Stimulated activated CD4-positive, alpha-beta T cell treated with anti-CD3 and anti-CD28 coated beads, Interleukin-12 subunit alpha, Interleukin-12 subunit beta, amount 100 ng/mL, for 48 hours (primary cell): ENCODE measurements around the gene FGF1.
A peak's percentile ranks its signal among the peaks of the same experiment; 100 is the strongest.
"Not testable (repeated sequence)": the region's sequence is repeated elsewhere in the genome, so short reads cannot be mapped to it uniquely, and the experiment has no call there.

Experiments used
- DNase-seq, 3 donors: peaks; one replicate each; pipeline ENCODE4 v3.0.0-alpha.2; 2020; ENCODE audit warnings: low read depth in 2 of 3, low spot score in 1 of 3

The FGF1 gene

GRCh38 chr5:142671266-142671665, 14.6 kb downstream of the FGF1 start:
- DNase-seq, result no peak

GRCh38 chr5:142670804-142671203, 15.1 kb downstream of the FGF1 start:
- no peak for DNase-seq

DNA sequence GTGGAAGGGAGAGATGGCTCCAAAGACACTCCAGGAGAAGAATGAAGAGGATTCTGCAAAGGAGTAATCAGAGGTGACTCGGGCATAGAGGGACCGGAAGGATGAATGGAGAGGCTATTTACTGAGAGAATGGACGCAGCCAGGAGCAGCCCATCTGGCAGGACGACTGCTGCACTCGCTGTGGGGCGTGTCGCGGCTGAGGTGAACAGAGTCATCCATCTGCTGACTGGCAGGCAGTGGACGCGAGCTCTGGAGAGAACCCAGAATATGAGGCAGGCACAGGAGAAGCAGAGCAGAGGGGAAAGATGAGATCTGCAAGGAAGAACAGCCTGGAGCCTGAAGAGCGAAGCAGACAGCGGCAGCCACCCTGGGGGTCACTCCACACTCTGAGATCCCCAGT, 16.4 kb downstream of the FGF1 start:
- DNase-seq, result no peak

DNA sequence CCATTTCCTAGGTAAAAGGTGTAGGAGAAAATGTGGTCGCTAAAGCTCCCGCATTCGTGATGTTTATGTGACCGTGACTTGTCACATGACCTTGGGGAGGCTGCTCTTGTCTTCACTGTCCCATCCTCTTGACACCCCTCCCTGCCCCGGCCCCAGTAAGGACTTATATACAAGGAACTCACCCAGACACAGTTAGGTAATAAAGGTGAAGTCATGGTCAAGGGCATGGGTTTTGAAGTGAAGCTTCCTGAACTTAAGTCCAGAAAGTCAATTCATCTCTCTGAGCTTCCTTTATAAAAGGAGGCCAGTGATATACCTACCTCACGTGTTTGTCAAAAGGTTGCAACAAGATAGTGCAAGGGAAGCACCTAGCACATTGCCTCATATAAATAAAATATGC, 17.6 kb downstream of the FGF1 start:
- no peak for DNase-seq

- no peak for DNase-seq
These were observed 18.1 kb downstream of the FGF1 start for GRCh38 chr5:142667831-142668230.

DNA sequence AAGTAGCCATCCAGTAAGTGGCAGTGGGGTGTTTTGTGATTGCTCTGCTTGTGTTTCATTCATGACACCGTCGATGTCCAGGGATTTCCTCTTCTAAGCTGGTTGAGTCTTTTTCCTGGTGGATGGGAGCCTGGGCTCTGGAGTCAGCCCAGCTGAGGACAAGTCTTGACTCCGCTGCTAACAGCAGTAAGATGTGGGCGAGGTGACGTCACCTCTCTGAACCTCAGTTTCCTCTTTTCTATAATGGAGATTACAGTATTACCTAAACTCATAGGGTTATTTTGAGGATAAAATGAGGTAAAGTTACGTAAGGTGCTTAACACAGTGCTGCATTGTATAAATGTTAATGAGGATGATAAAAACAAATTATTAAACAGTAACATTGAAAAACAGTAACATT, 21.3 kb downstream of the FGF1 start:
- DNase-seq, result no peak

DNA sequence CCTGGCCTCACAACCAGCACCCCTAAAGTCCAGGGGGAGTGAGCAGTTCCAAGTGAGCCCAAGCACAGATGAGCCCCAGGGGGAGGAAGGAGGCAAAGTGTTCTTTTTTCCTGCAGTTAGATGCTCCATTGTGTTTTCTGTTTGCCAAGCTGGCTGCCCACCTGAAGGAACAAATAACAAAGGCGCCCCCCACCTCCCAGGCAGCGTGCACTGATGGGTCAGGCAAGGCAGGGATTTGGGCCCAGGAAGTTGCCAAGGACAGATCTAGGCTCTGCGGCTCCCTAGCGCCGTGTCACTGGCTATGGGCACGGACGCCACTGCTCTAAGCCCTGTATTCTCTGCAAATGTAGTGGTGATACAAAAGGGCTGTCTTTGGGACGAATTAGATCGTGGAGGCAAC, 21.8 kb downstream of the FGF1 start:
- no peak for DNase-seq

DNA sequence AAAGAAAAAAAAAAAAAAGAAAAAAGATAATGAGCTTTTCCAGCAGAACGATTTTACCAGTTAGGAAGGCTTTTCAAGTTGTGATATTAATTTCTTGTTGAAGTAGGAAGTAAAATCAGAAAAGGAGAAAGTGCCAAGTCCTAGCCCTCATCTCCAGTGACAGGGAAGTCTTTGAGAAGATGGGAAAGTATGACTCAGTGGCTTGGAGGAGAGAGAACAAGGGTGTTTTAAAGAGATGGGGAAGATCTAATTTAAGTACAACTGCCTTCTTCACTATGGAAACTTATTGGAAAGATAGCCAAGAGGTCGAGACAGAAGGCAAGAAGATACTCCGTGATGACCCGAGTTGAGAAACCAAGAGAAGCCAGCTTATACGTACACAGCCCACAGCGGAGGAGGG, 22.6 kb downstream of the FGF1 start:
- DNase-seq, result no peak

- DNase-seq, result no peak
These were observed 23.9 kb downstream of the FGF1 start for GRCh38 chr5:142661957-142662356.

- DNase-seq, result no peak
These were observed 24.7 kb downstream of the FGF1 start for GRCh38 chr5:142661143-142661542.

- DNase-seq, result no peak
These were observed 25.2 kb downstream of the FGF1 start for GRCh38 chr5:142660731-142661130.

DNA sequence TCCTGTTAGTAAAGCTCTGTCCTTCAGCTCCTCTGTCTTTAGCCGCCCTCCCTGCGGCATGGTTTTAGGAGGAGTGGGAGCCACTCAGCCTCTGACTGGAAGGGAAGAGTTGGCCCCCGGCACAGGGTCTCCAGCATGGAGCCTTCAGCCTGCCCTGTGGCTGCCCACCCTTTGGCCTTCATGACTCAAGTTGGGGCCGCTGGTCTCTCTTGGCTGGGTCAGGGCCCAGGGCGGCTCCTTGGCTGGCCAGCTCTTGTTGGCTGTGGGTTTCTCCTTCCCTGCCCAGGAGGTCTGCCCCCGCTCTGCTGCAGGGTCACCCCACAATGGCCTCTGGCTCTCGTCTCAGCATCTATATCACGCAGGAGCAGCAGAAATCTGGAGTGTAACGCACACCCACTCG, 25.7 kb downstream of the FGF1 start:
- DNase-seq, result no peak

DNA sequence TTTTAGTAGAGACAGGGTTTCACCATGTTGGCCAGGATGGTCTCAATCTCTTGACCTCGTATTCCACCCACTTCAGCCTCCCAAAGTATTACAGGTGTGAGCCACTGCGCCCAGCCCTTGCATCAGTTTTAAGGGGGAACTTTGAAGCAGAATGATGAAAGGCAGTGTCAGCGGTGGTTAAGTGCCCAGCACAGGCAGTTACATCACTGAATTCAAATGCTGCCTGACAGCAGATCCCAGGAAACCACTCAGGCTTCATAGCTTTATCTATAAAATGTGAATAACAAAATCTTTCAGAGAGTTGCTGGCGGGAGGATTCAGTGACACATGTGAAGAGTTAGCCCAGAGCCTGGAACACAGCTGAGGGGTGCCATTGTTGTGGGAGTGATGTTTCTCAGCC, 26.5 kb downstream of the FGF1 start:
- no peak for DNase-seq

DNA sequence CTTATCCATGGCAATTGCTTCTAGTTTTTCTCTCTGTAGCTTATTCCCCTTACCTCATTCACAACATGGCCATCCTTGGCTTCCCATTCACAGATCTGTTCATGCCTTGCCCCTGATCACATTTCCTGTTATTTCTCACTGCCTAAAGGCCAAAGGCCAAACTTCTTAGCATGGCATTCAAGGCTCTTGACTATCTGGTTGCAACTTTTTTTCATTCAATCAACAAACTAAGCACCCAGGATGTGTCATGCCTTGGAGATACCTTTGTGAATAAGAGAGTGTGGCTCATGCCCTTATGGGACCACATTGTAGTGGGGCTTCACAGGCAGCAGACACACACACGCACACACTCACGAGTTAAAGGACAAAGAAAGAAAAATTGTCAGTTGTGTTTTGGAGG, 27.6 kb downstream of the FGF1 start:
- DNase-seq, result no peak

GRCh38 chr5:142657446-142657845, 28.4 kb downstream of the FGF1 start:
- no peak for DNase-seq

DNA sequence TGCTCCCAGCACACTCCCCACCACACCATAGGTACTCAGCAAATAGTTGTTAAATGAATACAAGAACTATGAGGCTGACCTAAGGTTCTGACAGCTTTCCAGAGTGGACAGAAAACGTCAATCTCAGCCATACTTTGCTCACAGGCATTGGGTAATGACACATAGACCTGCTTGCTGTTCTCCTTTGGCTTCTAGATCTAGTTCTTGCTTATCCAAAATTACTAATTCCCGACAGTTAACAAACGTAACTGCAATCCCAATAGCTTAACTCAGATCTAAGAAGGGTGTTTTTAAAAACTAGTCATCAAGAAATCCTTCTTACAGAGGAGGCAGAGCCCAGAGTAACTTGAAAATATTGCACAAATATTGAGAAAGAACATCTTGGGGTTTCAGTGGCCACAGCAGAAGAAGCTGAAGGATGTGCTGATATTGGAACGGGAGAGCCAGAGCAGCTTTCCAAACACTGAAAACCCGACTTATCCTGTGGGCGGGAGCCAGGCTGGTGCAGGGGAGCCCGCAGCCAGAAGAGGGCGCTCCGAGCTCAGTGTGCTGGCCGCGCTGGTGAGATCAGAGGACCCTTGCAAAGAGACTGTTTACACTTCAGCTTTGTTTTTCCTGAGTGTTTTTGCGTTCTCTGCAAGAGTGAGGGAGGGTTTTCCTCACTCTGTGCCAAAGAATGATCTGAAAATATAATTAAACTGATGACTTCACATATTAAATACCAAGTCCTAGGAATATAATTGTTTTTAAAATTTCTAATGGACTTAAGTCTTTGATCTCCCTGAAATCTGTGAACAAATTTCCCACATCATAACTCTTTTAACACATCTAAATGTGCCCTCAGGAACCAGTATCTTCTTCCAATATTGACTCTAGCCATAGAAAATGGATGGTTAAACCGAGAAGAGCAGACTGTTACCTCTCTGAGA, 30.3 kb downstream of the FGF1 start:
- DNase-seq, result peak; percentile 52 to 72 (median 66)

GRCh38 chr5:142654578-142655058, 31.3 kb downstream of the FGF1 start:
- DNase-seq, result no peak

DNA sequence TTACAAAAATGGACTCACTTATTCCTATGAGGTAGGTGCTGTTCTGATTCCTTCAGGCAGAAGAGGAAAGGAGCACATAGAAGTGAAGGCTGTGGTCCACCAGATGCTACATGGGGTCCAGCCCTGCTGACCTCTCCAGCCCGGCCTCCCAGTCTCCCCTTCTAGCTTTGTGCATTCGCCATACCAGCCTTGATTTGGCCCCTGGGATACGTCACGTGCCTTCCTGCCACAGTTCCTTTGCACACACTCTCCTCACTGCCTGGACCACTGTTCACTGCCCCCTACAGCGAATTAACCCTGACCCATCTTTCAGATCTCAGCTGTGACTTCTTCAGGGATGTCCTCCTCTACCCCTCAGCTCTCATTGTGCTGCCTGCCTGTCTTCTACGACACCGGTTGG, 32.6 kb downstream of the FGF1 start:
- DNase-seq, result no peak

GRCh38 chr5:142652563-142652962, 33.3 kb downstream of the FGF1 start:
- no peak for DNase-seq

DNA sequence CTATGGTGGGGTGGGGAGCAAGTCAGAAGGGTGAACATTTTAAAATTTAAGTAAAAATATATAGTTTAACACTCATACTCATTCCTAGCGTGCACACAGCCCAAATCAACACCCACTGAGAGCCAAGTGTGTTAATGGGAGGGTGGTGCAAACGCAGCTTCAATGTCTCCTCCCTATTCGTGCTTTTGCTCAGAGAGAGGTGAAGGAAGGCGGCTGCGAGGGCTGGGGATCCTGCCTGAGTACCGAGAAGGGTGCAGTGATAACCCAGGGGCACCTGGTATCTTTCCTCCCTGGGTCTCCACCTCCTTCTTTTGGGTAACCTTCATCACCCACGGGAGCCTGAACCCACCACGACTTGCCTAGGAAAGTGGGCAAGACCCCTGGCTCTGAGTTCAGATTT, 35.0 kb downstream of the FGF1 start:
- DNase-seq, result no peak

GRCh38 chr5:142650060-142650459, 35.8 kb downstream of the FGF1 start:
- DNase-seq, result no peak

DNA sequence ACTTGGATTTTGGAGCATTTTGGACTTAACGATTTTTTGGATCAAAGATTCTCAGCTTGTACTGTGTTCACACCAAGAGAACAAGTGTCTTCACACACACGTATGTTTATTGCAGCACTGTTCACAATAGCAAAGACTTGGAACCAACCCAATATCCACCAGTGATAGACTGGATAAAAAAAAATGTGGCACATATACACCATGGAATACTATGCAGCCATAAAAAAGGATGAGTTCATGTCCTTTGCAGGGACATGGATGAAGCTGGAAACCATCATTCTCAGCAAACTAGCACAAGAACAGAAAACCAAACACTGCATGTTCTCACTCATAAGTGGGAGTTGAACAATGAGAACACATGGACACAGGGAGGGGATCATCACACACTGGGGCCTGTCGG, 37.8 kb downstream of the FGF1 start:
- not testable (repeated sequence) for DNase-seq

- DNase-seq, result no peak
These were observed 40.4 kb downstream of the FGF1 start for GRCh38 chr5:142645456-142645855.
